HepG2 (cell line): Measurements from ENCODE around the gene EHBP1. TPM values are rescaled to one million over a fixed set of nuclear protein-coding genes. Genes with fewer than 3 reads are reported as not detected.

Experiments
- BHLHE40 ChIP-seq: IDR thresholded peaks from 2 replicates; pipeline ENCODE4 v1.6.1; 2011; ENCODE audit warnings: low read length, improper control_type of control experiment
- DZIP1 ChIP-seq: sonication (generic); formaldehyde crosslinking; IDR thresholded peaks from 2 replicates; pipeline ENCODE4 v1.5.0; 2020; ENCODE audit warnings: mild to moderate bottlenecking, missing genetic modification reagents
- HNF1A ChIP-seq, 2 experiments: sonication (generic) in 1 of 2; formaldehyde crosslinking in 1 of 2; IDR thresholded peaks; 2 replicates each; pipeline versions ENCODE4 v1.4.0 to v1.6.1; 2016 to 2020; ENCODE audit warnings: borderline replicate concordance in 1 of 2, low read depth in 1 of 2, mild to moderate bottlenecking in 1 of 2, missing genetic modification reagents in 1 of 2
- HOMEZ ChIP-seq: IDR thresholded peaks from 2 replicates; pipeline ENCODE4 v1.6.1; 2016; ENCODE audit warnings: low read depth
- KIAA2018 ChIP-seq: sonication (generic); formaldehyde crosslinking; IDR thresholded peaks from 2 replicates; pipeline ENCODE4 v1.5.0; 2020; ENCODE audit warnings: mild to moderate bottlenecking, missing genetic modification reagents, borderline replicate concordance
- RCOR2 ChIP-seq: IDR thresholded peaks from 2 replicates; pipeline ENCODE4 v1.6.1; 2016; ENCODE audit warnings: missing biosample characterization, missing genetic modification reagents
- ZNF3 ChIP-seq: IDR thresholded peaks from 2 replicates; pipeline ENCODE4 v1.7.0; 2017; ENCODE audit warnings: inconsistent platforms
- polyA plus RNA-seq, 8 experiments: library from polyadenylated mRNA; depleted of rRNA in 3 of 8; stranded (reverse) in 7 of 8; unstranded in 1 of 8; fragments of >200 nt; fragmentation: Illumina TruSeq in 4 of 8; extraction: Trizol in 4 of 8; gene quantifications; 2 replicates each; pipeline versions ENCODE4 v1.2.1 to v1.2.3, GENCODE V29; 2011 to 2016; ENCODE audit warnings: low read depth in 4 of 8, missing spikeins in 1 of 8, mixed read lengths in 1 of 8; ENCODE audit not compliant: insufficient read depth in 1 of 8
- total RNA-seq, 5 experiments: library from RNA; depleted of rRNA; stranded (reverse); fragments of >200 nt; fragmentation: Illumina TruSeq; extraction: Trizol; gene quantifications; 2 replicates each; pipeline ENCODE4 v1.2.3, GENCODE V29; 2016; ENCODE audit warnings: low read depth in 1 of 5

EHBP1 gene
- total and polyA plus RNA-seq, 2 of the 13 experiments (the other 11 are each of a cell fraction or from before 2014, with no cell fraction given): 93.5 to 146 TPM

- no peak for TF ChIP-seq KIAA2018 (CRISPR knock-in tag)
- TF ChIP-seq HNF1A (IDR thresholded peaks at IDR 0.05; ENCODE audit: low read depth): peak; percentile 80
- TF ChIP-seq HNF1A (CRISPR knock-in tag; IDR thresholded peaks at IDR 0.05; ENCODE audit: borderline replicate concordance): no peak
- TF ChIP-seq RCOR2 (CRISPR knock-in tag): 0 out of 2 replicates have a peak, but pooled peaks have one; percentile 17
- TF ChIP-seq BHLHE40: no peak
- no peak for TF ChIP-seq DZIP1 (CRISPR knock-in tag)
- TF ChIP-seq ZNF3 (CRISPR knock-in tag): no peak
- peak; percentile 90; the same call in 1 of the 2 replicates for TF ChIP-seq HOMEZ (CRISPR knock-in tag)
Observed at GRCh38 chr2:63078852-63079606, 373.5 kb downstream of the EHBP1 start (continued).
